Kidney epithelial cell (primary cell): ENCODE measurements around the gene SKAP1. TPM values are rescaled to one million over a fixed set of nuclear protein-coding genes. Genes with fewer than 3 reads are reported as not detected.

Experiments used
- DNase-seq: peaks from one replicate; pipeline ENCODE4 v3.0.0-alpha.2; 2010; ENCODE audit warnings: low read depth
- H3K27me3 ChIP-seq: 2 replicates; pipeline ENCODE4 v1.6.0; 2011; ENCODE audit warnings: low read length; ENCODE audit not compliant: control insufficient read depth, insufficient read depth
- H3K36me3 ChIP-seq: 2 replicates; pipeline ENCODE4 v1.5.1; 2011; ENCODE audit warnings: low read length; ENCODE audit not compliant: control insufficient read depth, insufficient read depth
- H3K4me3 ChIP-seq: 2 replicates; pipeline ENCODE4 v1.5.1; 2011; ENCODE audit warnings: low read depth, mild to moderate bottlenecking, control low read depth, low read length
- total RNA-seq: library from RNA; depleted of rRNA; stranded (reverse); fragments of >200 nt; gene quantifications from 2 replicates; pipeline ENCODE4 v1.2.3, GENCODE V29; 2015
- TF ChIP-seq, protein P1 (sequence below): IDR thresholded peaks from 2 replicates; pipeline ENCODE4 v1.5.1; 2011; ENCODE audit warnings: mild to moderate bottlenecking, moderate library complexity, low read length, control low read depth, inconsistent platforms; ENCODE audit not compliant: insufficient read depth, poor library complexity, severe bottlenecking

The SKAP1 gene
- total RNA-seq, 1 donor from 2014 or later, result 5.6 TPM

DNA sequence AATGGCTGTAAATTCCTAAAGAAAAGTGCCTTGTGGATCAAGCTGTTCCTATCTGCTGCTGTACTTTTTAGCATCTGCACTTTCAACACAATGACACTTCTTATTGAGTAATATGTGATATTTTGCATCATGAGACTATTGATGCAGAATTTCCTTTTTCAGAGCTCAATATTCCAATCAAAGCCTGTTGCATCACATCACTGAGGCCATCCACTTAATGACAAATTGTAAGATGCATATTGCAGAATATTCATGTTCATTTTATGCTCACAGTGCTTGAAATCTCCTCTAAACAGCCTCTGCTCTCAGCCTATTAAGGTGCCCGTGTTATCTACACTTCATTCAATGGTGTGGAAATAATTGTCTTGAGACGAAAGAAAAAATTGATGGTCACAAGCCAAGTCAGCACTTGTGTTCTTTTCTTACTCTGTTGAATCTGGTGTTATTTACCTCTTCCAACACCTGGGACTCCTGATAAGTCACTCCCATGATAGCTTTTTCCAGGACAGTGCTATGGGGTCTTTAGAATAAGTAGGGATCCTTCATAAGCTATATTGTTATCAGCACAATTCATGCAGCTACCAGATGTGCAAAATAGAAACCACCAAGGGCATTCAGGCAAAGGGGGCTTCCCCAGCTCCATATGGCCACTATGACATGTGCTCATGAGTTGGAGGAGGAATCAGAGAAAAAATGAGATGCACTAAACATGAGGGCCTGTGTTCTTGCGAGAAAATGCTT, 9.3 kb upstream of the SKAP1 start:
- TF ChIP-seq, protein P1, sequence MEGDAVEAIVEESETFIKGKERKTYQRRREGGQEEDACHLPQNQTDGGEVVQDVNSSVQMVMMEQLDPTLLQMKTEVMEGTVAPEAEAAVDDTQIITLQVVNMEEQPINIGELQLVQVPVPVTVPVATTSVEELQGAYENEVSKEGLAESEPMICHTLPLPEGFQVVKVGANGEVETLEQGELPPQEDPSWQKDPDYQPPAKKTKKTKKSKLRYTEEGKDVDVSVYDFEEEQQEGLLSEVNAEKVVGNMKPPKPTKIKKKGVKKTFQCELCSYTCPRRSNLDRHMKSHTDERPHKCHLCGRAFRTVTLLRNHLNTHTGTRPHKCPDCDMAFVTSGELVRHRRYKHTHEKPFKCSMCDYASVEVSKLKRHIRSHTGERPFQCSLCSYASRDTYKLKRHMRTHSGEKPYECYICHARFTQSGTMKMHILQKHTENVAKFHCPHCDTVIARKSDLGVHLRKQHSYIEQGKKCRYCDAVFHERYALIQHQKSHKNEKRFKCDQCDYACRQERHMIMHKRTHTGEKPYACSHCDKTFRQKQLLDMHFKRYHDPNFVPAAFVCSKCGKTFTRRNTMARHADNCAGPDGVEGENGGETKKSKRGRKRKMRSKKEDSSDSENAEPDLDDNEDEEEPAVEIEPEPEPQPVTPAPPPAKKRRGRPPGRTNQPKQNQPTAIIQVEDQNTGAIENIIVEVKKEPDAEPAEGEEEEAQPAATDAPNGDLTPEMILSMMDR, result no peak
- Histone ChIP-seq H3K36me3 (no peaks in the 10 kb centered on the region), H3K27me3 (no peaks in the 10 kb centered on the region), H3K4me3 (no peak overlapping the region)
- DNase-seq, result no peak

DNA sequence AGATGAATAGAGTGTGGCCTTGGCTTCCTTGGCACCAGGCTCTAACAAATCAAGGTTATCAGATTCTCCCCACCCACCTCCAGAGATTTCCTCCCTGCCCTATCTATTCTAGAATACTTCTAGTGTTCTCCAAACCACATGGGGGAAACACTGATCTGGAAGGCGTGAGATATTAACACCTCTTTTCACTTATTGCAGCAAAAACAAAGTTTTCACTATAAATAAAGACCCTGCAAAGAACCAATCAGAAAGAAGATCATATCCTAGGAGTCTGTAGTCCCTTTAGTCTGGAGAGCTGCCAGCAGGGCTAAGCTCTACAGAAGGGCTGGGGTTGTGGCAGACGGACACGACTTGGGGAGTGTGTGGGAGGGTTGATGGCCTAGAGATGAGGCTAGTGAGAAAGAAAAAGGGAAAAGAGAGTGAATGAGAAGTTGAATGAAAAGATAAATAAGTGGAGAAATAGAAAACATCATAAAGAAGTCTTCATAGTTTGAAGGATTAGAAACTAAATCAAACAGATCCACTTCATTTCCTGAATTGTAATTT, 8.6 kb upstream of the SKAP1 start:
- Histone ChIP-seq H3K27me3 (no peaks in the 10 kb centered on the region), H3K36me3 (no peaks in the 10 kb centered on the region), H3K4me3 (no peak overlapping the region)
- DNase-seq, result no peak
- TF ChIP-seq, protein P1, result no peak

DNA sequence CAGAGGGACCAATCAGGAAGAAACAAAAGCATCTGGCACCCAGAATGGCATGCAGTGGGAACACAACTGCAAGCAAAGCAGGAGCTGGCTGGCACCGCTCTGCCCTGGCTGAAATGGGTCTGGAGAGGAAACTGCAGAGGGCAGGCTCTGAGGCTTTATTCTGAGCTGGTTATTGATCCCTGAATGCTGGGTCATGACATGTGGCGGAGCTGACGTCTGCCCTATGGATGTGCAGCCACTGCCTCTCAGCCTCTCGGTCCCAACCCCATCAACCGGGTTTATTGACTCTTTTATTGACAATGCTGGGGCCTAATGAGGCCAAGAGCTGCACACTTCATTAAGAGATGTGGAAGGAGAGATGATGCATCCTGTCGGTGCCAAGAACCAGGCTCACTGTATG, 3.9 kb upstream of the SKAP1 start:
- no peak for DNase-seq
- TF ChIP-seq, protein P1, result no peak
- Histone ChIP-seq H3K36me3 (no peaks in the 10 kb centered on the region), H3K4me3 (no peak overlapping the region), H3K27me3 (peaks cover 4% of the 10 kb centered on the region)

DNA sequence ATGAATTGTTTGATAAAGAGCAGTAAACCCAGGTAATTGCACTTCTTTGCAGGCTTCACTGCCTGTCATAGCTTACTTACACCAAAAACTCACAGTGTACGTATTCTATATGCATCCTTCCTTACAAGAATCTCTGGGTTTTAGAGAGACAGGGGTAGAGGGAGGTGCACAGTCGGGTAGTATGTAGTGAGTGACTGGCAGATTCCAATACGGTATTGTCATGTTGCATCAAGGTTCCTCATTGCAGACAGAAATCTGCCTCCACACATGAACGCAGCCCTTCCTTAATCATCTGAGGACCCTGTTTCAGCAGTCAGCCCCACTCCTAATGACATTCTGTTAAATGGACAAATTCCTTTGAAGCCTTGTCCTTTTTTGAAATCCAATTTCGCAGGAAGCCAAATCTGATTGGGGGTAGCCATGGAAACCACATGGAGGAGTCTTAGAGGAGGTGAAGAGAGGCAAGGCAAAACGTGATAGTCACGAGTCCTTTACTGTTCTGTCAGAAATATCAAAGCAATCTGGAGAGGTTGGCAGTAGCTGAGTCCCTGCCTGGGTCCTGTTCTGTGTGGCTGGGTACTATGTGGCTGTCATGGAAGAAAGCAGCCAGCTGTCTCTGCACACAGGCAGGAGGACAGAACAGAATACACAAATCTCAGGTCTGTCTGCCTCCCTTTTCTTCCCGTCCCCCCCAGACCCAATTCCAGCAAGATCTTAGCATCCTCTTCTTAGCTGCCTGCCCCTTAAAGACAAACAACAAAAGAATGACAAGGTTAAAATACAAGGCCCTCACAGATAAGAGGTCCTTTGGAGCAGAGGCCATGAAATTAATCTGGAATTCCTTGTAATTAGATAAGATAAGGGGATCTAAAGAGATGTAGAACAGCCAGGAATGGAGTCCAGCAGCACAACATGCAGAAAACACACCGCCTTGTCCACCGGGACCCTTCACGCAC, 3.1 kb upstream of the SKAP1 start:
- TF ChIP-seq, protein P1, result no peak
- H3K36me3 ChIP-seq, result no peaks in the 10 kb centered on the region
- no peak for DNase-seq
- H3K27me3 ChIP-seq, result peaks cover 4% of the 10 kb centered on the region
- H3K4me3 ChIP-seq, result no peak overlapping the region

DNA sequence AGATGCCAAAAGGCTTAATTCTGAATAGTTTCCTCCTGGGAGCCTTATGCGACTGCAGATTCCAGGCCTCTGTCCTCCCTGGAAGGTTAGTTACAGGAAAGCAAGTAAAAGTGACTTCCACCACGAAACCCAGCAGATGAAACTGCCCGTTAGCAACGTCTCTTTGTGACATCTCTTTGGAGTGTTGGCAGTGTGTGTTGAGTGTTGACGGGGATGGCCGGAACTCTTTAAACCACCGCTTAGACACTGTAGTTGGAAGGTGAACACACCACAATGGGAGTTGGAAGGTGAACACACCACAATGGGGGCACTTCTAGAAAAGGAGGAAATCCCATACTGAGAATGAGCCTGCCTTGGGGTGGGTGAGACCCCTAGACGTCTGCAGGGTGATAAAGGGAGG, 858 bp downstream of the SKAP1 start:
- DNase-seq, result no peak
- TF ChIP-seq, protein P1, result no peak
- Histone ChIP-seq H3K27me3 (peaks cover 4% of the 10 kb centered on the region), H3K36me3 (no peaks in the 10 kb centered on the region), H3K4me3 (no peak overlapping the region)
